ENCODE results near the gene CCDC50.

- TF ChIP-seq CTCF (conservative IDR thresholded peaks at IDR 0.05; ENCODE audit: low read depth, low read length) (no peak), EZH2 (IDR thresholded peaks at IDR 0.05; ENCODE audit: borderline replicate concordance, low read depth, low read length, poor library complexity, severe bottlenecking) (no peak)
Measured at GRCh38 chr3:191298846-191299245, 30.3 kb upstream of the CCDC50 start.
